ENCODE data around the gene SDCCAG8. TPM values are rescaled to one million over a fixed set of nuclear protein-coding genes. Genes with fewer than 3 reads are reported as not detected.

SDCCAG8 gene
- total RNA-seq, 2 donors from 2014 or later: 41.7 to 55.6 TPM

- Histone ChIP-seq H3K4me1 (replicated peaks) (no peaks in the 10 kb centered on the region), H3K4me3 (no peak overlapping the region), H3K27me3 (replicated peaks; ENCODE audit: insufficient read depth) (no peaks in the 10 kb centered on the region), H3K27ac (no peak overlapping the region), H3K36me3 (no peaks in the 10 kb centered on the region), H3K9me3 (no peaks in the 10 kb centered on the region)
- WGBS: 97% methylated on average over 1 of the region's 1 CpG
- intact Hi-C loops (cut with DNase I): no loop called here
- no peak for DNase-seq (ENCODE audit: low spot score)
- no peak for TF ChIP-seq POLR2AphosphoS5 (IDR thresholded peaks at IDR 0.05)
- no peak for TF ChIP-seq POLR2A (IDR thresholded peaks at IDR 0.05)
- no peak for TF ChIP-seq CTCF (IDR thresholded peaks at IDR 0.05)
Measured at GRCh38 chr1:243246916-243247315, 8.9 kb upstream of the SDCCAG8 start.

- intact Hi-C loops (cut with DNase I): no loop called here
- Histone ChIP-seq H3K4me3 (no peak overlapping the region), H3K27me3 (replicated peaks; ENCODE audit: insufficient read depth) (no peaks in the 10 kb centered on the region), H3K9me3 (no peaks in the 10 kb centered on the region), H3K4me1 (replicated peaks) (no peaks in the 10 kb centered on the region), H3K36me3 (no peaks in the 10 kb centered on the region), H3K27ac (no peak overlapping the region)
- 82% methylated on average over 3 of the region's 3 CpGs for WGBS
- DNase-seq (ENCODE audit: low spot score): no peak
- TF ChIP-seq CTCF (IDR thresholded peaks at IDR 0.05) (no peak), POLR2AphosphoS5 (IDR thresholded peaks at IDR 0.05) (no peak)
Measured at GRCh38 chr1:243247901-243248300, 7.9 kb upstream of the SDCCAG8 start.

GRCh38 chr1:243249214-243249613, 6.6 kb upstream of the SDCCAG8 start:
- intact Hi-C loops (cut with DNase I): no loop called here
- Histone ChIP-seq H3K27me3 (replicated peaks; ENCODE audit: insufficient read depth) (no peaks in the 10 kb centered on the region), H3K4me3 (no peak overlapping the region), H3K36me3 (no peaks in the 10 kb centered on the region), H3K4me1 (replicated peaks) (no peaks in the 10 kb centered on the region), H3K27ac (no peak overlapping the region), H3K9me3 (no peaks in the 10 kb centered on the region)
- TF ChIP-seq CTCF (IDR thresholded peaks at IDR 0.05) (no peak), POLR2A (IDR thresholded peaks at IDR 0.05) (no peak), POLR2AphosphoS5 (IDR thresholded peaks at IDR 0.05) (no peak)
- WGBS: 97% methylated on average over 3 of the region's 3 CpGs
- DNase-seq (ENCODE audit: low spot score): no peak

GRCh38 chr1:243250102-243250501, 5.7 kb upstream of the SDCCAG8 start:
- intact Hi-C loops (cut with DNase I): loop anchor here (10.0 kb wide), 1 partner anchor 1405 kb away; the partner anchor contains the start of gene DESI2
- no peaks in the 10 kb centered on the region for H3K27me3 ChIP-seq (replicated peaks; ENCODE audit: insufficient read depth)
- no peak overlapping the region for H3K27ac ChIP-seq
- H3K36me3 ChIP-seq: no peaks in the 10 kb centered on the region
- DNase-seq (ENCODE audit: low spot score): no peak
- H3K9me3 ChIP-seq: no peaks in the 10 kb centered on the region
- WGBS: 67% methylated on average over 3 of the region's 3 CpGs
- TF ChIP-seq CTCF (IDR thresholded peaks at IDR 0.05) (no peak), POLR2A (IDR thresholded peaks at IDR 0.05) (no peak), POLR2AphosphoS5 (IDR thresholded peaks at IDR 0.05) (no peak)
- H3K4me1 ChIP-seq (replicated peaks): no peaks in the 10 kb centered on the region
- H3K4me3 ChIP-seq: no peak overlapping the region

- no peak overlapping the region for H3K27ac ChIP-seq
- no peaks in the 10 kb centered on the region for H3K27me3 ChIP-seq (replicated peaks; ENCODE audit: insufficient read depth)
- WGBS: 98% methylated on average over 1 of the region's 1 CpG
- TF ChIP-seq CTCF (IDR thresholded peaks at IDR 0.05): no peak
- no peak for TF ChIP-seq POLR2A (IDR thresholded peaks at IDR 0.05)
- no peak for TF ChIP-seq POLR2AphosphoS5 (IDR thresholded peaks at IDR 0.05)
- no peak overlapping the region for H3K4me3 ChIP-seq
- no peak for DNase-seq (ENCODE audit: low spot score)
- intact Hi-C loops (cut with DNase I): loop anchor here (10.0 kb wide), 1 partner anchor 1403 kb away; the partner anchor contains the start of gene DESI2
- no peaks in the 10 kb centered on the region for H3K9me3 ChIP-seq
- no peaks in the 10 kb centered on the region for H3K36me3 ChIP-seq
- no peaks in the 10 kb centered on the region for H3K4me1 ChIP-seq (replicated peaks)
Measured at GRCh38 chr1:243251539-243251938, 4.3 kb upstream of the SDCCAG8 start.
